ENCODE measurements around the gene SLC39A3.
"Not testable (repeated sequence)": the region's sequence is repeated elsewhere in the genome, so short reads cannot be mapped to it uniquely, and the experiment has no call there.

SLC39A3 gene

GRCh38 chr19:2726160-2726855 is 13.5 kb downstream of the SLC39A3 start:
- in situ Hi-C loops (cut with HindIII; ENCODE audit: low sequenced_read_pairs), result no loop called here

DNA sequence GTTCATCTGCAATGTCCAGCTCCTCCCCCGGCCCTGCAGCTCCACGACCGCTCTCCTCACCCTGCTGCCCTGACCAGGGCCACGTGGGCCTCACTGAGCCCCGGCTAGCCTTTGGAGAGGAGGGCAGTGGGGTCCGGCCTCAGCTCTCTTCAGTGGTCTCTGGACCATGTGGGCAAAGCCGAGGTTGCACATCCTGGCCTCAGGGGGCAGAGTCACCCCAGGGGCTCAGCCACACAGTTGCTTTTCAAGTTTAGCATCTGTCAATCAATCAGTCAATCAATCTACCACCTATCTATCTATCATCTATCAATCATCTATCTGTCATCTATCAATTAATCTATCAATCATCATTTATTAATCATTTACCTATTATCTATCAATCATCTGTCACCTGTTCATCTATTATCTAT is 15.7 kb downstream of the SLC39A3 start:
- in situ Hi-C loops (cut with HindIII; ENCODE audit: low sequenced_read_pairs), result no loop called here

- in situ Hi-C loops (cut with HindIII; ENCODE audit: low sequenced_read_pairs), result no loop called here
These were observed 16.1 kb downstream of the SLC39A3 start for GRCh38 chr19:2723747-2724146.

DNA sequence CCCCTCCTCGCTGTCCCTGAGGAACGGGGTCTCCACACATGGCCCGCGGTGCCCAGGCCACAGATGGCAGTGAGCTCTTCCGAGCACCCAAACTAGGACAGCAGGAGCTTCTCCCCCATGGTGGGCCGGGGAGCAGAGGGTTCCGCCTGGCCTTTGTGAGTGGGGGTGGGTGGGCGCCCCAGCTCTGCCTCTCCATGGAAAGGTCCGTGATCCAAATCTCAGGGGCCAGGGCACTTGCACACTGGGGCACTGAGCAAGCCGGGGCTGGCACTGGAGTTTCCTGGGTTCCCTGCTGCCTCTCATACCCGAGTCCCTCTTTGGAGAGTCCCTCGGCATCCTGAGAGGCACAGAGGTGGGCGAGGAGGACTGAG is 16.5 kb downstream of the SLC39A3 start:
- in situ Hi-C loops (cut with HindIII; ENCODE audit: low sequenced_read_pairs), result no loop called here

DNA sequence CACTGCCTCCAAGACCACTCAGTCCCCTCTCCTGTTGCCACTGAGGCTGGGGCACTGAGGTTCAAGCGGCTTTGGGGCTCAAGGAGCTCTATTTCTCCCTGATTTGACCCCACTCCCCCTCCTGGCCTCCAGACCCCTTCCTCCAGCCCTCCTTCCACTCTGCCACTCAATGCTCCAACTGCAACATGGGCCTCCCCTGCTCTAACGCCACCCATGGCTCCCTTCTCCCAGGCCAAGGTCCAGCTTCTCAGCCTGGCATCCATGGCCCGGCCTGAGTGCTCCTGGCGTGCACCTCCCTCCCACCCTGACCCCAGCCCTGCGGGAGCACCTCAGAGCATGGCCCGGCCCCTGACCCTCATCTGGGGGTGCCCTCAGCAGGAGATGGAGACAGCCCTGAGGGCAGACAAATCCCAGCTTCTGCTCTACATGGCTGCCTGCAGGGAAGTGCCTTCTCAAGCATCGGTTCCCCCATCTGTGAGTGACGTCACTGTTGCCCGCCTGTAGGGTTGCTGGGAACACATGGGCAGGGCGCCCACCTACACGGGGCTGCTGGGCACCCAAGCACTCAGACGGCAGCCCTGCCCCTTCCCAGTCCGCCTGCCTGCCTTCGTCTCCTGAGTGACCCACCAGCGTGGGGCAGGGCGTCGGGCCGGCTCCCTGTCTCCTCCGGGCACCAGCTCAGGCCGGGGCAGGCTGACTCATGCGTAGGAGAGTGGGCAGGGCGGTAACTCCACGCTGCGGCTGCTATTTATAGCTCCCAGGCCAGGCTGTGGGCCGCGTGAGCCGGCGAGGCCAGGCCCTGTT is 17.1 kb downstream of the SLC39A3 start:
- in situ Hi-C loops (cut with HindIII; ENCODE audit: low sequenced_read_pairs), result no loop called here

DNA sequence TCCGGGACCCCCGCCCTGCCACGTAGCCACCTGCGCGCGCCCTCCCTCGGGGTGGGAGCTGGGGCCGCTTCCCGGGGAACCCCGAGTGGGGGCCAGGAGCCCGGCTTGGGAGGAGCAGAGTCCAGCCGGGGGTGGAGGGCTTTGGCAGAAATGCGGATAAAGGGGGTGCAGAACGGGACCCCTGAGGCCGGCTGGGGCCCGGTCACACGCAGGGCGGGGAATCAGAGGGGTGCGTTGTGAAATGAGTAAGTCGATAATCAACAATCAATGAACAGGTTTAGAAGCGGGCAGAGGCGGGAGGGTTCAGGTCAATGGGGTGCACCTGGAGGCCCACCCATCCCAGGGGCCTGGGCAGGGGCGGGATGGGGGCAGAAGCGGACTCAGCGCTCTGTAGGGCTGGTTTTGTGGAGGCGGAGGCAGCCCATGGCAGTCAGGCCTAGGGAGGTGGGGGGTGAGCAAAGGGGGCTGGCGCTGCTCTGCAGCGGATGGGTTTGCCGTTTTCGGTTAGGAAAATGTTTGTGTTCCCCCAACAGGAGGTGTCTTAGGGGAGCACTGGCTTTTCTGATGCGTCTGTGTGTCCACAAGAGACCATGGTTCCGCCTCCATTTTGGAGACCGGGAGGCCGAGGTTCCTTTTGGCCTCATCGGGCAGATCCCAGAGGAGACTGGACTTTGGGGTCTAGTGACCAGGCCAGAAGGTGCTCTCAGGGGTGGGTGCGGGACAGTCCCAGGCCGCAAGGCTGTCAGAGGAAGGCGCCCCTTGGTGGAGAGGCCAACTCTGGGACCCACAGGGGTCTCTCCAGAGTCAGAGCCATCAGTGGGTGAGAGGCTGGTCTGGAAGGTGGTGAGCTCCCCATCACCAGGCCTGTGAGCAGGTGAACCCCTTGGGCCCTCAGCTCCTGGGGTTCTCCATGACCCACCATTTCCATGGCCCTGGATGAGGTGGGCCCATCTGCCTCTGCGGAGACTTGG is 18.0 kb downstream of the SLC39A3 start:
- in situ Hi-C loops (cut with HindIII; ENCODE audit: low sequenced_read_pairs), result no loop called here

DNA sequence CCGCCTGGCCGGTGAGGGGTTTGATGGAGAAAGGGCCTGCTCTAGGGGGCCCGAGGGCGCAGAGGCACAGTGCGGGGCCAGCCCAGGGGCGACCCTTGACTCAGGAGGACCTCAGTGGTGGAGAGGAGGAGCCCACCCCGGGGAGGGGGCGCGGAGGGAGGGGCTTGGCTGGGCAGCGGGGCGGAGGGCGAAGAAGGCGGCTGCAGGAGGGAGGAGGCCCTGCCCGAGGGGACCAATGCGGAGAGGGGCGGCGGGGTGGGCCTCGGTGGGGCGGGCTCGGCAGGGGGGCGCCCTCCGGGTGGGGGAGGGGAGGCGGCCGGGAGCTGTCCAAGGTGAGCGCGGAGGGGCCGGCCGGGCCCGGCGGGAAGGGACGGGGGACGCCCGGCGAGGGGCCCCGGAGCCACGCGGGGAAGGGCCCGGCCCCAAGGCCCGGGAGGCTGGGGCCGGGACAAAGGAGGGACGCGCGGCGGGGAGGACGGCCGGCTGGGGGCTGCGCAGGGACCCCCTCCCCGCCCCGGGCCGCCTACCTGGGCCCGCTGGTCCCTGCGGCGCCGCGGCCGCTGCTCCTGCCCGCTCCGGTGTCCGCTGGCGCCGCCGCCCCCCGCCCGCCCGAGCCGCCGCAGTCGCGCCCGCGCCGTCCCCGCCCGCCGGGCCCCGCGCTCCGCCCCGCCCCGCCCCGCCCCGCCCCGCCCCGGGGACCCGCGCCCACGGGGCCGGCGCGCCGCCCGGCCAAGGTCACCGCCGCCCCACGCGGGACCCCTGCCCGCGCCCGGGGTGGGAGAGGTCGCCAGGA is 18.8 kb downstream of the SLC39A3 start, which contains the start of gene DIRAS1:
TSS of gene DIRAS1 (minus strand) at position 596 of the 793 bp plus-strand sequence. CDS start 3,566 bp downstream, outside the sequence.
- in situ Hi-C loops (cut with HindIII; ENCODE audit: low sequenced_read_pairs), result no loop called here

- in situ Hi-C loops (cut with HindIII; ENCODE audit: low sequenced_read_pairs), result no loop called here
These were observed 19.7 kb downstream of the SLC39A3 start for GRCh38 chr19:2719920-2720776.

- in situ Hi-C loops (cut with HindIII; ENCODE audit: low sequenced_read_pairs), result no loop called here
These were observed 20.5 kb downstream of the SLC39A3 start for GRCh38 chr19:2719232-2719735.

GRCh38 chr19:2717638-2718541 is 21.9 kb downstream of the SLC39A3 start:
- in situ Hi-C loops (cut with HindIII; ENCODE audit: low sequenced_read_pairs), result no loop called here

GRCh38 chr19:2716722-2717637 is 22.8 kb downstream of the SLC39A3 start:
- in situ Hi-C loops (cut with HindIII; ENCODE audit: low sequenced_read_pairs), result no loop called here

GRCh38 chr19:2716275-2716650 is 23.6 kb downstream of the SLC39A3 start:
- in situ Hi-C loops (cut with HindIII; ENCODE audit: low sequenced_read_pairs), result no loop called here

DNA sequence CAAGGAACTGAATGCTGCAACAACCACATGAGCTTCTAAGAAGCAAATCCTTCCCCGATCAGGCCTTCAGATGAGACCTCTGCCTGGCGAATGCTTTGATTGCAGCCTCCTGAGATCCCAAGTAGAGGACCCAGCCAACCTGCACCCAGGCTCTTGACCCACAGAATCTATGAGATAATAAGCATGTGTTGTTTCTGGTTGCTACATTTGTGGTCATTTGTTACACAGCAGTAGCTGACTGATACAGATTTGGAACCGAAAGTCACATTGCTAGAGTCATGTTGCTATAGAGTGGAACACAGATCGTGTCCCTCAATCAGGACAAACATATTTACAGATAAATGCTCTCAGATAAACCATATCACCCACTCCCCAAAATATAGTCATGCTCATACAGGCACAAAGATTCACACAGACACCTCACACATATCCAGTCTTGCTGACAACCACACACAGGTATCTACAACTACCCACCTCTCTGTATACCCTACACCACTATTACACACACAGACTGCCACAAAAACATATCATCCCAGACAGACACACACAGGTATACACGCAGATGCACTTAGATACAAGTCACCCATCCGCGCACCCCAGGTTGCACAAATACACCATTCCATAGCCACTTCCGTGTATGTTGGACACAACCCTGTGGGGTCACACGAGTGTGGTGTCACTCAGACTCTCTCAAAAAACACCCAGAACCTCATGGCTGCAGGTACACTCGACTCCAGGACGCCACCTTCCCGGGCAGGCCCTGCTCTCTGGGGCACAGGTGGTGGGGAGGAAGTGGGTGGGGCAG is 24.1 kb downstream of the SLC39A3 start:
- in situ Hi-C loops (cut with HindIII; ENCODE audit: low sequenced_read_pairs), result no loop called here

GRCh38 chr19:2714531-2715269 is 25.1 kb downstream of the SLC39A3 start:
- in situ Hi-C loops (cut with HindIII; ENCODE audit: low sequenced_read_pairs), result no loop called here

DNA sequence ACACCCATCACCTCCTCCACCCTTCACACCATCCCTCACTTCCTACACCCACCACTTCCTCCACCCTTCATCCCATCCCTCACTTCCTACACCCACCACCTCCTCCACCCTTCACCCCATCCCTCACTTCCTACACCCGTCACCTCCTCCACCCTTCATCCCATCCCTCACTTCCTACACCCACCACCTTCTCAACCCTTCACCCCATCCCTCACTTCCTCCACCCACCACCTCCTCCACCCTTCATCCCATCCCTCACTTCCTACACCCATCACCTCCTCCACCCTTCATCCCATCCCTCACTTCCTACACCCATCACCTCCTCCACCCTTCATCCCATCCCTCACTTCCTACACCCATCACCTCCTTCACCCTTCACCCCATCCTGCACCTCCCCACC is 25.7 kb downstream of the SLC39A3 start:
- in situ Hi-C loops (cut with HindIII; ENCODE audit: low sequenced_read_pairs), result not testable (repeated sequence)

- in situ Hi-C loops (cut with HindIII; ENCODE audit: low sequenced_read_pairs), result not testable (repeated sequence)
These were observed 26.6 kb downstream of the SLC39A3 start for GRCh38 chr19:2713170-2713569.
